H9 (cell line): ENCODE measurements around the gene ZIC4. TPM values are rescaled to one million over a fixed set of nuclear protein-coding genes. Genes with fewer than 3 reads are reported as not detected.
A peak's percentile ranks its signal among the peaks of the same experiment; 100 is the strongest.

Experiments
- DNase-seq: peaks from one replicate; pipeline ENCODE4 v3.0.0-alpha.2; 2017
- H2AFZ ChIP-seq: one replicate; pipeline ENCODE4 v1.6.1; 2013; ENCODE audit warnings: mild to moderate bottlenecking, low read length, control low read depth, moderate library complexity
- H2AK5ac ChIP-seq: 2 replicates; pipeline ENCODE4 v1.6.1; 2013; ENCODE audit warnings: low read length, control low read depth, mixed read lengths; ENCODE audit not compliant: insufficient read length
- H2BK120ac ChIP-seq: one replicate; pipeline ENCODE4 v1.6.1; 2013; ENCODE audit warnings: low read depth, mild to moderate bottlenecking, low read length, control low read depth, inconsistent platforms; ENCODE audit not compliant: poor library complexity, severe bottlenecking
- H2BK12ac ChIP-seq: 2 replicates; pipeline ENCODE4 v1.6.1; 2013; ENCODE audit warnings: low read length, control low read depth, mixed read lengths, low read depth; ENCODE audit not compliant: insufficient read length
- H2BK15ac ChIP-seq: 2 replicates; pipeline ENCODE4 v1.6.1; 2013; ENCODE audit warnings: low read depth, low read length, control low read depth
- H2BK20ac ChIP-seq: one replicate; pipeline ENCODE4 v1.6.1; 2013; ENCODE audit warnings: low read depth, mild to moderate bottlenecking, low read length, control low read depth, inconsistent platforms; ENCODE audit not compliant: poor library complexity, severe bottlenecking
- H2BK5ac ChIP-seq: 2 replicates; pipeline ENCODE4 v1.6.1; 2013; ENCODE audit warnings: low read length, control low read depth, mixed read lengths; ENCODE audit not compliant: insufficient read length
- H3K14ac ChIP-seq: 2 replicates; pipeline ENCODE4 v1.6.1; 2013; ENCODE audit warnings: low read length, control low read depth; ENCODE audit not compliant: insufficient read depth
- H3K18ac ChIP-seq: 2 replicates; pipeline ENCODE4 v1.6.1; 2013; ENCODE audit warnings: low read depth, mild to moderate bottlenecking, mixed read lengths, low read length, control low read depth; ENCODE audit not compliant: insufficient read length
- H3K23ac ChIP-seq: 2 replicates; pipeline ENCODE4 v1.6.1; 2013; ENCODE audit warnings: low read length, control low read depth, mixed read lengths, low read depth; ENCODE audit not compliant: insufficient read length
- H3K23me2 ChIP-seq: 2 replicates; pipeline ENCODE4 v1.6.1; 2013; ENCODE audit warnings: low read depth, mild to moderate bottlenecking, mixed read lengths, low read length, control low read depth; ENCODE audit not compliant: insufficient read length, poor library complexity, severe bottlenecking
- H3K27ac ChIP-seq: 2 replicates; pipeline ENCODE4 v1.5.1; 2013; ENCODE audit warnings: low read length, control low read depth, mixed read lengths, low read depth; ENCODE audit not compliant: insufficient read length
- H3K27me3 ChIP-seq: 2 replicates; pipeline ENCODE4 v1.6.1; 2013; ENCODE audit warnings: low read length, control low read depth, inconsistent platforms; ENCODE audit not compliant: insufficient read depth
- H3K4ac ChIP-seq: 2 replicates; pipeline ENCODE4 v1.6.1; 2013; ENCODE audit warnings: low read depth, mild to moderate bottlenecking, control low read depth, inconsistent platforms, low read length, moderate library complexity
- H3K4me1 ChIP-seq: 2 replicates; pipeline ENCODE4 v1.6.1; 2013; ENCODE audit warnings: low read length, control low read depth, inconsistent platforms; ENCODE audit not compliant: insufficient read depth
- H3K4me2 ChIP-seq: 2 replicates; pipeline ENCODE4 v1.6.1; 2013; ENCODE audit warnings: low read length, control low read depth, mixed read lengths; ENCODE audit not compliant: insufficient read length, insufficient read depth
- H3K56ac ChIP-seq: 2 replicates; pipeline ENCODE4 v1.6.1; 2013; ENCODE audit warnings: low read depth, mild to moderate bottlenecking, mixed read lengths, low read length, control low read depth; ENCODE audit not compliant: insufficient read length
- H3K79me1 ChIP-seq: 2 replicates; pipeline ENCODE4 v1.6.1; 2013; ENCODE audit warnings: low read depth, mild to moderate bottlenecking, moderate library complexity, low read length, control low read depth, inconsistent platforms; ENCODE audit not compliant: insufficient read depth, poor library complexity, severe bottlenecking
- H3K79me2 ChIP-seq: 2 replicates; pipeline ENCODE4 v1.6.1; 2013; ENCODE audit warnings: low read length, control low read depth, inconsistent platforms; ENCODE audit not compliant: insufficient read depth
- H3K9ac ChIP-seq: 2 replicates; pipeline ENCODE4 v1.6.1; 2013; ENCODE audit warnings: low read length, control low read depth, mixed read lengths; ENCODE audit not compliant: insufficient read length; ENCODE audit errors: extremely low read depth
- H3K9me3 ChIP-seq: one replicate; pipeline ENCODE4 v1.6.1; 2013; ENCODE audit warnings: low read depth, low read length, inconsistent platforms; ENCODE audit not compliant: control insufficient read depth
- H3T11ph ChIP-seq: one replicate; pipeline ENCODE4 v1.6.1; 2013; ENCODE audit warnings: mild to moderate bottlenecking, low read length, control low read depth, inconsistent platforms
- H4K20me1 ChIP-seq: one replicate; pipeline ENCODE4 v1.6.1; 2013; ENCODE audit not compliant: control insufficient read depth, insufficient read length, insufficient read depth
- H4K5ac ChIP-seq: 2 replicates; pipeline ENCODE4 v1.6.1; 2013; ENCODE audit warnings: low read depth, mild to moderate bottlenecking, mixed read lengths, low read length, control low read depth; ENCODE audit not compliant: insufficient read length
- H4K8ac ChIP-seq: replicated peaks from 2 replicates; pipeline ENCODE4 v1.6.1; 2013; ENCODE audit warnings: low read length, control low read depth, mixed read lengths, low read depth; ENCODE audit not compliant: insufficient read length
- H4K91ac ChIP-seq: 2 replicates; pipeline ENCODE4 v1.6.1; 2013; ENCODE audit warnings: low read depth, mild to moderate bottlenecking, moderate library complexity, mixed read lengths, low read length, control low read depth; ENCODE audit not compliant: insufficient read length
- H3K27ac Mint-ChIP-seq, 3 experiments: 2 replicates in 2 of 3; 3 replicates in 1 of 3; pipeline ENCODE4 v1.8.0; 2020 to 2021; ENCODE audit warnings: mixed read lengths in 3 of 3, mild to moderate bottlenecking in 1 of 3, moderate library complexity in 1 of 3
- H3K27me3 Mint-ChIP-seq: 2 replicates; pipeline ENCODE4 v1.8.0; 2021; ENCODE audit warnings: low read depth, mild to moderate bottlenecking, moderate library complexity, mixed read lengths
- H3K36me3 Mint-ChIP-seq, 3 experiments: 2 replicates in 2 of 3; 3 replicates in 1 of 3; pipeline ENCODE4 v1.8.0; 2020 to 2021; ENCODE audit warnings: low read depth in 3 of 3, mixed read lengths in 3 of 3; ENCODE audit not compliant: insufficient read depth in 1 of 3
- H3K4me1 Mint-ChIP-seq, 2 experiments: 2 replicates each; pipeline ENCODE4 v1.8.0; 2020; ENCODE audit warnings: mixed read lengths in 2 of 2
- H3K4me3 Mint-ChIP-seq, 2 experiments: 2 replicates in 1 of 2; 3 replicates in 1 of 2; pipeline ENCODE4 v1.8.0; 2020 to 2021; ENCODE audit warnings: mild to moderate bottlenecking in 2 of 2, mixed read lengths in 2 of 2, moderate library complexity in 1 of 2
- H3K9me3 Mint-ChIP-seq, 2 experiments: 2 replicates in 1 of 2; 3 replicates in 1 of 2; pipeline ENCODE4 v1.8.0; 2020; ENCODE audit warnings: mild to moderate bottlenecking in 2 of 2, mixed read lengths in 2 of 2, moderate library complexity in 1 of 2
- WGBS: extraction: QIAGEN DNeasy Blood & Tissue Kit; methylation state at CpG from one replicate; pipeline ENCODE4 v1.1.7; 2013; ENCODE audit warnings: missing lambda C conversion rate, low lambda C conversion rate, mixed read lengths; ENCODE audit not compliant: insufficient read length; ENCODE audit errors: extremely low coverage; 5-methylcytosine and 5-hydroxymethylcytosine counted together
- total RNA-seq: library from RNA; stranded (reverse); gene quantifications from 2 replicates; pipeline ENCODE4 v1.2.1, GENCODE V29; 2021
- TF ChIP-seq, protein P1 (sequence below): fragments of 200-600 bp; sonication (generic); conservative IDR thresholded peaks from 3 replicates; pipeline ENCODE4 v1.8.0; 2021; ENCODE audit warnings: antibody characterized with exemption, mild to moderate bottlenecking

The ZIC4 gene
- total RNA-seq, 1 experiment from 2014 or later = not detected

DNA sequence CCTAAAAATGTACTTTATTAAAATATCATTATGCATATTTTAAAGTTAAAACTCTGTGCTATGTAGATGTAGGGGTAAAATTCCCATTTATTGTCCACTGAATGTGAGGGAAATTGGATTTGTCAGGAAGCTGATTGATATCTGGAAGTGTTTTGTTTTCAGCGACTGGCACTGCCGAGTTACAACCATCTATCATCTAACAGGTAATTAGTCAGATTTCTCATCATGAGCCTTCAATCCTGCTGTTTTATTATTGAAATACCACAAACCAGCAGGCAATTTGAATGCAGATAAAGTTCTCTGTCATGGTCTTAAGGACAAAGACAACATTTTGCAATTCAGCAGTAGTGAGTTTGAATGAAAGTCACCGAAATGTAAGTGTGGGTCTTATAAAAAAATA, 43.3 kb upstream of the ZIC4 start:
- H2BK15ac ChIP-seq = no peak overlapping the region
- no peak overlapping the region for H4K5ac ChIP-seq
- H3K4me1 ChIP-seq = 0 out of 2 replicates have a peak, but pooled peaks cover 3% of the 10 kb centered on the region
- H3K4me1 Mint-ChIP-seq = peaks cover 15 to 16% of the 10 kb centered on the region in 2 experiments
- H3K23me2 ChIP-seq = no peaks in the 10 kb centered on the region
- H3K36me3 Mint-ChIP-seq = 0 out of 7 replicates have a peak, but pooled peaks cover 0 to 3% (median 0%) of the 10 kb centered on the region in 3 experiments
- H2BK120ac ChIP-seq = no peak overlapping the region
- H3K9ac ChIP-seq = no peak overlapping the region
- no CpG with 5 or more reads among the region's 3 CpGs for WGBS
- no peak overlapping the region for H2AK5ac ChIP-seq
- H3K9me3 ChIP-seq = no peaks in the 10 kb centered on the region
- H3K56ac ChIP-seq = no peak overlapping the region
- H3K27me3 Mint-ChIP-seq = no peaks in the 10 kb centered on the region
- H2BK20ac ChIP-seq = no peak overlapping the region
- no peak overlapping the region for H2AFZ ChIP-seq
- no peaks in the 10 kb centered on the region for H3K79me1 ChIP-seq
- no peak overlapping the region for H3K18ac ChIP-seq
- H2BK5ac ChIP-seq = no peak overlapping the region
- no peak overlapping the region for H4K91ac ChIP-seq
- TF ChIP-seq, protein P1, sequence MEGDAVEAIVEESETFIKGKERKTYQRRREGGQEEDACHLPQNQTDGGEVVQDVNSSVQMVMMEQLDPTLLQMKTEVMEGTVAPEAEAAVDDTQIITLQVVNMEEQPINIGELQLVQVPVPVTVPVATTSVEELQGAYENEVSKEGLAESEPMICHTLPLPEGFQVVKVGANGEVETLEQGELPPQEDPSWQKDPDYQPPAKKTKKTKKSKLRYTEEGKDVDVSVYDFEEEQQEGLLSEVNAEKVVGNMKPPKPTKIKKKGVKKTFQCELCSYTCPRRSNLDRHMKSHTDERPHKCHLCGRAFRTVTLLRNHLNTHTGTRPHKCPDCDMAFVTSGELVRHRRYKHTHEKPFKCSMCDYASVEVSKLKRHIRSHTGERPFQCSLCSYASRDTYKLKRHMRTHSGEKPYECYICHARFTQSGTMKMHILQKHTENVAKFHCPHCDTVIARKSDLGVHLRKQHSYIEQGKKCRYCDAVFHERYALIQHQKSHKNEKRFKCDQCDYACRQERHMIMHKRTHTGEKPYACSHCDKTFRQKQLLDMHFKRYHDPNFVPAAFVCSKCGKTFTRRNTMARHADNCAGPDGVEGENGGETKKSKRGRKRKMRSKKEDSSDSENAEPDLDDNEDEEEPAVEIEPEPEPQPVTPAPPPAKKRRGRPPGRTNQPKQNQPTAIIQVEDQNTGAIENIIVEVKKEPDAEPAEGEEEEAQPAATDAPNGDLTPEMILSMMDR = no peak
- no peak overlapping the region for H4K8ac ChIP-seq
- no peaks in the 10 kb centered on the region for H4K20me1 ChIP-seq
- no peaks in the 10 kb centered on the region for H3K27me3 ChIP-seq
- no peak overlapping the region for H3T11ph ChIP-seq
- H3K4me2 ChIP-seq = peak overlapping the region; percentile 36
- H3K27ac Mint-ChIP-seq = no peak overlapping the region
- no peak overlapping the region for H3K14ac ChIP-seq
- H3K79me2 ChIP-seq = no peaks in the 10 kb centered on the region
- no peak overlapping the region for H2BK12ac ChIP-seq
- H3K23ac ChIP-seq = no peak overlapping the region
- no peak overlapping the region for H3K27ac ChIP-seq
- H3K4ac ChIP-seq = no peak overlapping the region
- no peak overlapping the region for H3K4me3 Mint-ChIP-seq
- DNase-seq = no peak
- H3K9me3 Mint-ChIP-seq = 0 out of 5 replicates have a peak, but pooled peaks cover 0 to 2% of the 10 kb centered on the region in 2 experiments
